Parathyroid adenoma (tissue), 2 donors: ENCODE measurements around the gene HJURP.

Source experiments
- H2AFZ ChIP-seq: fragments of 300-600 bp; sonication (generic); one replicate; pipeline ENCODE4 v1.7.0; 2017; ENCODE audit warnings: antibody characterized with exemption, mild to moderate bottlenecking
- H3K27ac ChIP-seq: fragments of 300-600 bp; sonication (generic); one replicate; pipeline ENCODE4 v1.7.0; 2017
- H3K27me3 ChIP-seq: fragments of 300-600 bp; sonication (generic); one replicate; pipeline ENCODE4 v1.7.0; 2017; ENCODE audit warnings: low read length; ENCODE audit not compliant: control insufficient read depth, insufficient read depth
- H3K36me3 ChIP-seq: fragments of 300-600 bp; sonication (generic); one replicate; pipeline ENCODE4 v1.7.0; 2017; ENCODE audit warnings: low read length; ENCODE audit not compliant: control insufficient read depth, insufficient read depth
- H3K4me1 ChIP-seq: fragments of 300-600 bp; sonication (generic); one replicate; pipeline ENCODE4 v1.7.0; 2017; ENCODE audit warnings: control low read depth
- H3K4me2 ChIP-seq: fragments of 300-600 bp; sonication (generic); one replicate; pipeline ENCODE4 v1.7.0; 2017; ENCODE audit warnings: low read length
- H3K4me3 ChIP-seq: fragments of 300-600 bp; sonication (generic); one replicate; pipeline ENCODE4 v1.7.0; 2017; ENCODE audit warnings: low read depth, low read length
- H3K79me2 ChIP-seq: fragments of 300-600 bp; sonication (generic); one replicate; pipeline ENCODE4 v1.7.0; 2017; ENCODE audit warnings: control low read depth
- H3K9ac ChIP-seq: fragments of 300-600 bp; sonication (generic); one replicate; pipeline ENCODE4 v1.7.0; 2017; ENCODE audit warnings: mild to moderate bottlenecking
- H3K9me3 ChIP-seq: fragments of 300-600 bp; sonication (generic); one replicate; pipeline ENCODE4 v1.7.0; 2017; ENCODE audit warnings: low read length; ENCODE audit not compliant: control insufficient read depth
- TF ChIP-seq, protein P1 (sequence below): fragments of 300-600 bp; sonication (generic); IDR thresholded peaks from one replicate; pipeline ENCODE4 v1.7.0; 2017; ENCODE audit warnings: antibody characterized with exemption, mild to moderate bottlenecking
- donor health status: primary hyperparathyroidism.

Gene HJURP

DNA sequence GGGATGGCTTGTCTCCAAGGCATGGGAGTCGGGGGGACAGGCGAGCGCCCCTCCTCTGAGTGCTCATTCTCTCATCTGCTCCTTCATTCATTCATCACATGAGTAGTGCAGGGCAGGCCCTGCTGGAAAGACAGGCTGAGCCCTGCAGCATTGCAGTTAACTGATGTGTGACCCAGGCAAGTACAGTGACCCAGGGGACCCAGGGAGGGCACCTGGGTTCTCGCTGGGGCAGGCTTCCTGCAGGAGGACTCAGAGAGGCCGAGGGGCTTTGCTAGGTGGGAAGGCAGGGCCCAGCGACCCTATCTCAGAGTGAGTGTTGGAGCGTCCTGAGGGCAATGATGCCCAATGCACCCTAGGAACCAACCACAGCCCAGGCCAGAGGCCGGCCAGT, 30.6 kb downstream of the HJURP start:
- no peaks in the 10 kb centered on the region for H3K36me3 ChIP-seq
- H3K4me2 ChIP-seq: no peak overlapping the region
- H3K27ac ChIP-seq: no peak overlapping the region
- no peaks in the 10 kb centered on the region for H3K79me2 ChIP-seq
- H2AFZ ChIP-seq: no peak overlapping the region
- no peaks in the 10 kb centered on the region for H3K27me3 ChIP-seq
- H3K4me1 ChIP-seq: no peaks in the 10 kb centered on the region
- TF ChIP-seq, protein P1, sequence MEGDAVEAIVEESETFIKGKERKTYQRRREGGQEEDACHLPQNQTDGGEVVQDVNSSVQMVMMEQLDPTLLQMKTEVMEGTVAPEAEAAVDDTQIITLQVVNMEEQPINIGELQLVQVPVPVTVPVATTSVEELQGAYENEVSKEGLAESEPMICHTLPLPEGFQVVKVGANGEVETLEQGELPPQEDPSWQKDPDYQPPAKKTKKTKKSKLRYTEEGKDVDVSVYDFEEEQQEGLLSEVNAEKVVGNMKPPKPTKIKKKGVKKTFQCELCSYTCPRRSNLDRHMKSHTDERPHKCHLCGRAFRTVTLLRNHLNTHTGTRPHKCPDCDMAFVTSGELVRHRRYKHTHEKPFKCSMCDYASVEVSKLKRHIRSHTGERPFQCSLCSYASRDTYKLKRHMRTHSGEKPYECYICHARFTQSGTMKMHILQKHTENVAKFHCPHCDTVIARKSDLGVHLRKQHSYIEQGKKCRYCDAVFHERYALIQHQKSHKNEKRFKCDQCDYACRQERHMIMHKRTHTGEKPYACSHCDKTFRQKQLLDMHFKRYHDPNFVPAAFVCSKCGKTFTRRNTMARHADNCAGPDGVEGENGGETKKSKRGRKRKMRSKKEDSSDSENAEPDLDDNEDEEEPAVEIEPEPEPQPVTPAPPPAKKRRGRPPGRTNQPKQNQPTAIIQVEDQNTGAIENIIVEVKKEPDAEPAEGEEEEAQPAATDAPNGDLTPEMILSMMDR: no peak
- no peaks in the 10 kb centered on the region for H3K9me3 ChIP-seq
- no peak overlapping the region for H3K4me3 ChIP-seq
- no peak overlapping the region for H3K9ac ChIP-seq

GRCh38 chr2:233822781-233823730, 31.3 kb downstream of the HJURP start:
- TF ChIP-seq, protein P1: no peak
- no peaks in the 10 kb centered on the region for H3K27me3 ChIP-seq
- H3K4me3 ChIP-seq: no peak overlapping the region
- no peaks in the 10 kb centered on the region for H3K9me3 ChIP-seq
- H3K4me2 ChIP-seq: no peak overlapping the region
- no peaks in the 10 kb centered on the region for H3K4me1 ChIP-seq
- no peak overlapping the region for H2AFZ ChIP-seq
- no peak overlapping the region for H3K9ac ChIP-seq
- no peak overlapping the region for H3K27ac ChIP-seq
- H3K36me3 ChIP-seq: no peaks in the 10 kb centered on the region
- no peaks in the 10 kb centered on the region for H3K79me2 ChIP-seq

DNA sequence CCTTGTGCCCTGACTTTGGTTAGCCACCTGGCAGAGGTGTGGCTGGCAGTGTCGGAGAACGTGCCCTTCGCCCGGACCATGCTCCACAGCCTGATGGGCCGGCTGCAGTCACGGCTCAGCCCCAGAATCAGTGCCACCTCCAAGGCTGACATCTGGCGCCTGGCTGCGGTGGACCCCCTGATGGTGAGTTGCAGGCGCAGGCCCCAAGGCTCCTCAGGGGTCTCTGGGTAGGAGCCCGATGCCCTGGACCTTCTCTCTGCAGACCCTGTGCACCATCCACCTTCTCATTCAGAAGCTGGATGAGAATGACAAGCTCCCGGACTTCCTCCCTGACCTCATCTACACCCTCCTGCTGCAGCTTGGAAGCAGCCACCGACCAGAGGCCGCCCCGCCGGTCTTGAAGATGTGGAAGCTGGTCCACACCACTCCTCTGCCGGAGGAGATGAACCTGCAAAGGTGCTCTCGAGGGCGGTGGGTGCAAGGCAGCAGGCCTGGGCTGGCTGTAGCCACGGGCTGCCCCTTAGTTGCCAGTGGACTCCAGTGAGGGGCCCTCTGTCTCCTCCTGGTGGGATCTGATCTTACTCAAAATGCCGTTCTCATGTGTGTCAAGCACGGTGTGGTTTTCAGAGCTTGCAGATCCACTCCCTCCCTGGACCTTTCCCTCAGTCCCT, 32.1 kb downstream of the HJURP start:
- Histone ChIP-seq H3K79me2 (no peaks in the 10 kb centered on the region), H2AFZ (no peak overlapping the region), H3K36me3 (no peaks in the 10 kb centered on the region), H3K4me1 (no peaks in the 10 kb centered on the region), H3K9ac (no peak overlapping the region), H3K4me3 (no peak overlapping the region), H3K9me3 (no peaks in the 10 kb centered on the region), H3K27ac (no peak overlapping the region), H3K4me2 (no peak overlapping the region), H3K27me3 (no peaks in the 10 kb centered on the region)
- TF ChIP-seq, protein P1: no peak

- H3K9me3 ChIP-seq: no peaks in the 10 kb centered on the region
- no peaks in the 10 kb centered on the region for H3K79me2 ChIP-seq
- no peak overlapping the region for H3K27ac ChIP-seq
- no peaks in the 10 kb centered on the region for H3K36me3 ChIP-seq
- no peaks in the 10 kb centered on the region for H3K4me1 ChIP-seq
- H3K9ac ChIP-seq: no peak overlapping the region
- TF ChIP-seq, protein P1: no peak
- H3K4me3 ChIP-seq: no peak overlapping the region
- H3K27me3 ChIP-seq: no peaks in the 10 kb centered on the region
- no peak overlapping the region for H3K4me2 ChIP-seq
- H2AFZ ChIP-seq: no peak overlapping the region
These were observed 32.6 kb downstream of the HJURP start for GRCh38 chr2:233821709-233822100.
